ENCODE results near the gene FBF1.
"Not testable (repeated sequence)": the region's sequence is repeated elsewhere in the genome, so short reads cannot be mapped to it uniquely, and the experiment has no call there.

The FBF1 gene, protein sequence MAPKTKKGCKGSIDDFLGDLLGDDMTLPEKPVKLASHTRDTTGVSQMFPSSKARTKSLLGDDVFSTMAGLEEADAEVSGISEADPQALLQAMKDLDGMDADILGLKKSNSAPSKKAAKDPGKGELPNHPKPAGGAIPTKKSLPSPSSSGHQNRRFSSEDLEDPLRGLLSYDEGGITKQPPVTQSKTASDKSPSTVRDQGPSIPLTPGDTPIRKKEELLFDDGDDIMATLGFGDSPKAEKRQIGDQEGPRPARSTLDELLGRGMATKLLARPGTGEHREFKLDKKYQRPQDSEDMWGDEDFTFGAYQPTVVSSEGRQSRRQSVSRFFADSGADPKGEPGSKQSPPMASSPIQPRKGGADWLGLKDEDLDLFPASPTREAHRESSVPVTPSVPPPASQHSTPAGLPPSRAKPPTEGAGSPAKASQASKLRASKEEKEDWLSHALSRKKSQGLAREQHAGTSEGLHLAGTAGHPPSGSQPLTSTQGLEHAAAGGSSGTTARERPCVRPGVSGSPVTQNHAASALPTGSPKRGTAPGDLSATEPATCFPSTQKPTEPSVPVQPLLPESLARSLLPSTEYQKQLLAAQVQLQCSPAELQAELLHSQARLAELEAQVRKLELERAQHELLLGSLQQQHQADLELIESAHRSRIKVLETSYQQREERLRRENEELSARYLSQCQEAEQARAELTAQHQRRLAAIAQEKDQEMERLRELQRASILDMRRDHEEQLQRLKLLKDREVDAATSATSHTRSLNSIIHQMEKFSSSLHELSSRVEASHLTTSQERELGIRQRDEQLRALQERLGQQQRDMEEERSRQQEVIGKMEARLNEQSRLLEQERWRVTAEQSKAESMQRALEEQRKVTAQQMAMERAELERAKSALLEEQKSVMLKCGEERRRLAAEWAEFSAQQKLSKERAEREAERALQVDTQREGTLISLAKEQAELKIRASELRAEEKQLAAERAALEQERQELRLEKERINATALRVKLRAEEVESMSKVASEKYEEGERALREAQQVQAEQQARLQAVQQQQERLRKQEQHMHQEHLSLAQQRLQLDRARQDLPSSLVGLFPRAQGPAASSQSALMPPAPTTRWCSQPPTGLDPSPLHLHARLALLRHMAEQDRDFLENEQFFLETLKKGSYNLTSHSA

DNA sequence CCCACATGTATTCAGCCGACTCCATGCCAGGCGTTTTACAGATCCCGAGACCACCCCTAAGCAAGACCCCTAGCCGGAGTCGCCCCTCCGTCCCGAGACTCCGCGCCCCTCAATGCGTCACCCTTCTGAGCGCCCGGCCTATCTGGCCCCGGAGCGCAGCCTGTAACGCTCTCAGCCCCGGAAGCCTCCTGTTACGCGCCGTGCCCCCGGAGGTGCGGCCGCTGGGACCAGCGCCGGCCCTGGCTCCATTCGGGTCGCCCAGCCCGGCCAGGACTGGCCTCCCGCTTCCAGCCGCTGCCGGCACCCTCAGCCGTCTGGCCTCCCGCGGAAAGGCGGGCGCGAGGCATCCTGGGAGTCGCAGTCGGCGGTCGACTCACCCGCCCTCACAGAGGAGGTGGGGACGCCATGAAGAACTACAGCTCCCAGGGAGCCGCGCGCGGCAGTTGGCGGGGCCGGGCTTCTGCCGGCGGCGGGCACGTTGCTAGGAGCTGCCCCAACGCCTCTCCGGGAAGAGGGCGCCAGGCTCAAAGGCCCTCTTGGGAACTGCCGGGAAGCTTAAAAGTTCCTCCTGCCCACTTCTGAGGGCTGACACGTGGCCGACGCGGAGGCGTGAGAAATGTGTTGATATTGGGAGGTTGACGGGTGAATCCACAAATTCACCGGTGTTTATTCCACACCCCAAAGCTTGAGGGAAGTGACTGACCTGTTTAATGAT is at the start of gene FBF1:
Gene FBF1 (minus strand): TSS at position 316 of the 715 bp plus-strand sequence. CDS start 2,893 bp downstream, outside the sequence.
- DNase-seq (ENCODE audit: low spot score) = peak; percentile 86

DNA sequence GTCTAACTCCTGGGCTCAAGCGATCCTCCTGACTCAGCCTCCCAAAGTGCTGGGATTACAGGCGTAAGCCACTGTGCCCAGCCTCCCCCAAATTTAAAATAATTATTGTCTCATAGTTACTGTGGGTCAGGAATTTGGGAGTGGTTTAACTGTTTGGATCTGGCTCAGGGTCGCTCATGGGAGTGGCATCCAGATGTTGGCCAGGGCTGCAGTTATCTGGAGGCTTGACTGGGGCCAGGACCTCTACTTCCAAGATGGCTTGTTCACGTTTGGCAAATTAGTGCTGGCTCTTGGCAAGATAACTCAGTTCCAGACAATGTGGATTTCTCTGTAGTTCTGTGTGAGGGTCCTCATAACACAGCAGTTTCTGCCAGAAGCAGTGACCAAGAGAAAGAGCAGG is 46.2 kb upstream of the FBF1 start:
- DNase-seq (ENCODE audit: low spot score) = no peak

DNA sequence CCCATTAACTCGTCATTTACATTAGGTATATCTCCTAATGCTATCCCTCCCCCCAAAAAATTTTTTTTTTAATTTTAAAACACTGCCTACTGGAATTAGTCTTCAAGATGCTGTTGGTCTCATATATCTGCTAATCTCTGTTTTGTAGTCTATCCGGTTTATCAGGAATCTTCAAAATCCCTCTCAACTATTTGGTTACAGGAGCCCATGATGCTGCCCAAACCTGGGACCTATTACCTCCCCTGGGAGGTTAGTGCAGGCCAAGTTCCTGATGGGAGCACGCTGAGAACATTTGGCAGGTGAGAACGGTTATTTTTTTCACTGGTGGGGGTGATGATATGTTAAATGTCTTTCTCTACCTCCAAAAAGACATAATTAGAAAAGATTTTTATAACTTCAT is 45.1 kb upstream of the FBF1 start:
- DNase-seq (ENCODE audit: low spot score) = no peak

DNA sequence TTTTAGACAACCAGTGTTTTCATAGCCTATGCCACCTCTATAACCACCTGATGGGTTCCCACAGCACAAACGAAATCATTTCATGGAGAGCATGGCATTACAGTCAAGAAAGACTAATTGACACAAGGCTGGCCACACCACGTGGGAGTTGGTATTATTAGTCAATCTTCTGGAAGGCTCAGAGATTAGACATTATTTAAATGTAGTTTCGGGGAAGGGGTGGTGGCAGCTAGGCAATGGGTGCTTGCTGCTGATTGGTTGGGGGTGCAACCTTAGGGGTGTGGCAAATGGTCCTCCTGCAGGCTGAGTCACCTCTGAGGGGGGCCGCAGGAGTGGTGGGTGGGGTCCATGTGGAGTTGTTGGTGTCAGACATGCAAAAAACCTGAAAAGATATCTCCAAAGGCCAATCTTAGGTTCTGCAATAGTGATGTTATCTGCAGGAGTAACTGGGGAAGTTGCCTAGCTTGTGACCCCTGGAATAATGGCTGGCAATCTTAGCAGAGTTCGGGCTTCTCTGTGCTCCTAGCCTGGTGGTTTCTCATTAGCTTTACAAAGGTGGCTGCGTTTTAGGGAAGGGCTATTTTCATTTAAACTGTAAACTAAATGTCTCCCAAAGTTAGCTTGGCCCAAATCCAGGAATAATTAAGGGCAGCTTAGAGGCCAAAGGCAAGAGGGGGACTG is 42.8 kb upstream of the FBF1 start:
- DNase-seq (ENCODE audit: low spot score) = no peak

DNA sequence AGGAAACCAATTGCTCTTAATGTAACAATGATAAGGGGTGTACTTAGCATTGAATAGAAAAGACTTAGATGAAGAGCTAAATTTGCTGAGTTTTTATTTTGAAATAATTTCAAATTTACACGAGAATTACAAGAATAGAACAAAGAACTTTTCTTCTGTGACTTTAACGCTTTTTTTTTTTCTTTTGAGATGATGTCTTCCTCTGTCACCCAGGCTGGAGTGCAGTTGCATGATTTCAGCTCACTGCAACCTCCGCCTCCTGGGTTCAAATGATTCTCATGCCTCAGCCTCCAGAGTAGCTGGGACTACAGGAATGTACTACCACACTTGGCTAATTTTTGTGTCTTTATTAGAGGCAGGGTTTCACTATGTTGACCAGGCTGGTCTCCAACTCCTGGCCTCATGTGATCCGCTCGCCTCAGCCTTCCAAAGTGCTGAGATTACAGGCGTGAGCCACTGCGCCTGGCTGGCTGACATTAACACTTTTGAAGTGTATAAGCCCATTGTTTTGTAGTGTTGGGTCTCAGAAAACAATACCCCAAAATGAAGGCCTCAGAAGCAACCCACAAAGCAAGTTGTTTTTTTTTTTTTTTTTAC is 40.3 kb upstream of the FBF1 start:
- DNase-seq (ENCODE audit: low spot score) = no peak

DNA sequence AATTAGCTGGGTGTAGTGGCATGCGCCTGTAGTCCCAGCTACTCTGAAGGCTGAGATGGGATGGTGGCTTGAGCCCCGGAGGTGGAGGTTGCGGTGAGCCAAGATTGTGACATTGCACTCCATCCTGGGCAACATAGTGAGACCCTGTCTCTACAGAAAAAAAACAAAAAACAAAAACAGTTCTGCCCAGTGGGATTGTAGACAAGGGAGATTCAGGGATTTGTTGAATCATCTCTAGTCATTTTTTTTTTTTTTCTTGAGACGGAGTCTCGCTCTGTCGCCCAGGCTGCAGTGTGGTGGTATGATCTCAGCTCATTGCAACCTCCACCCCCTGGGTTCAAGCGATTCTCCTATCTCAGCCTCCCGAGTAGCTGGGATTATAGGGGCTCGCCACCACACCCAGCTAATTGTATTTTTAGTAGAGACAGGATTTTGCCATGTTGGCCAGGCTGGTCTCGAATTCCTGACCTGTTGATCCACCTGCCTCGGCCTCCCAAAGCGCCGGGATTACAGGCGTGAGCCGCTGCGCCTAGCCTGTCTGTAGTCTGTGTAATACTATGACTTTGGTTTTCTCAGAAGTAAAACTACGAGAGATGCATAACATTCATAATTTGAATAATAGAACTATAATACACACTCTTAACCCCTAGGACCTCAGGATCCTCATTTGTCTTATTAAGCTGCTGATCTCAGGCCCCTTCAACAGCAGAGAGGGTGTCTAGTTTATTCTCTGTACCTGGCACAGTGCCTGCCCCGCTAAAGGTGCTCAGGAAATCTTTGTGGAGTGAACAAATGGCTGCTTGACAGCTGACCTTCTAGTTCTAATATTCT is 39.6 kb upstream of the FBF1 start:
- no peak for DNase-seq (ENCODE audit: low spot score)

DNA sequence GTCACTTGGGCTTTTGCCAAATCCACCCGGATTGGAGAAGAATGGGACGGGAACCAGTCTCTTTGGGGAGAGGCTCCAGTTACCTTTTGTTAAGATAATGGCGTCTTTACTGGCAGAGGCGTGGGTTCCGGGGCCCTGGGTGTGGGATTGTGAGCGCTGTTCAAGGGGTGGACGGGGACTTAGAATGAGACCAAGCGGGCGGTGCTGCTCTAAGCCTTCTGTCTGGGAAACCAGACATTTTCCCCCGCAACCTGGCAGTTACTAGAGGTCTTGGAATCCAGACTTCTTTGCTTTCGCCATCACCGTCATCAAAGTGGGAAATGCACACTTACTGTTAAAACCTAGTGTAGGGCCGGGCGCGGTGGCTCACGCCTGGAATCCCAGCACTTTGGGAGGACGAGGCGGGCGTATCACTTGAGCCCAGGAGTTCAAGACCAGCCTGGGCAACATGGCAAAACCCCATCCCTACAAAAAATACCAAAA is 38.9 kb upstream of the FBF1 start:
- no peak for DNase-seq (ENCODE audit: low spot score)

DNA sequence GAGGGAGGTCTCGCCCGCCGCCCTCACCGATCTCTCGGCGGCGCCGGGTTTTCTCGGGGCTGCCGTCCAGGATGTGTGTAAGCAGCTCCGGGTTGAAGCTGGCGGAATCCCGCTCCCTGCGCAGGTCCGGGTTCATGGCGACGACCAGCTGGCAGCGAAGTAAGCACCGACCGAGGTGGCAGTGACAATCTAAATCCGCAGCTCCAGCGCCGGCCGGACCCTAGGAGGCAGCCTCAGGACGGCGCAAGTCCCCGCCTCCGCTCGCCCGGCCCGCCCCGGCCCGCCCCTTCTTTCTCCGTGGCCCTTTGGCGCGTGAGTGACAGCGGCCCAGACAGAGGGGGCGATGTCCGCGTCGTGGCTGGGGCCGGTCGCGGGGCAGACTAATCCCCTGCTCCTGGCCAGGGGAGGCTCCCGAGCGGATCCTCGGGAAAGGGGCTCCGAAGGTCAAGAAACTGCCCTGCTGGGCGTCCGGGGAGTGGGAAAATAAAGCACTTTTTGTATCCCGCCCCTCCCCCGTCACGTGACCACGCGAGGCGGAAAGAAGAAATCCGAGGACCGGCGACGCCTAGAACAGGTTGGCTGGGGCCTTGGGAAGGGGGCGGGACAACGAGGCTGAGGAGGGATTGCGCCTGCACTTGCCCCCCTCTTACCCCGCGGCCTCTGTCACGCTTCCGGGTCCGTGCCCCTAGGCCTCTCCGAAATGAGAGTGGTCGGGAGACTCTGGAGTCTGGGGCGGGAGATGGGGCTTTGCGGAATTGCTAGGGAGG is 38.3 kb upstream of the FBF1 start, which contains the start of the genes ACOX1 and TEN1:
Gene ACOX1 (minus strand): TSS at position 229 of the 767 bp plus-strand sequence. CDS start 93 bp downstream, at position 136.
Gene TEN1 (plus strand): TSS at position 303 of the 767 bp plus-strand sequence. CDS start 6,953 bp downstream, outside the sequence.
- peak; percentile 95 for DNase-seq (ENCODE audit: low spot score)

DNA sequence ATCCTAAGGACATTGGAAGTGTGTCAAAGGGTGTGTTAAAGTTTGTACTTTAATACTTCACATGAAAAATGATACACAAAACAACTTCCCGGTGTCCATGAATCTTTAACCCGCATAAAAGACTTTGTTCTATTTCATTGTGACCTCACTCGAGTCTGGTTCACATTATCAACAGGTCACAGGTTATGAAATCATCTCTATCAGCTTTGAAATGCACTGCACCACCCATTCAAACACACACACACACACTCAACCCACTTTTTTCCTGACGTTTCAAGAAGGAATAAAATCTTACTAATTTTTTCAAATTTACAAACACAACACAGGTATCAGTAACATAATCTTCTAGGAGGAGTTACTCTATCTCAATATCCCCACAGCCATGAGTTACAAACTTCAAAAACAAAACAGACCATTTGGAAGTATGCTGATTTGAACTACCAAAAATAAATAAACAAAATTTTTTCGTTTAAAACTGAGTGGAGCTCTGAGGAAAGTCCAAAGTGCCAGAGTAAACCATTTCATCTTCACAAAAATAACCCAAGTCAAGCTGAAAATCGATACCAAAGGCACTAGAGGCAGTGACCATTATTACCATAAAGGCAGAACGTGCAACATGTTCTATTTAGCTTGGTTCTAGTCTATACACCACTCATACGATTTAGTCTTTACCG is 35.5 kb upstream of the FBF1 start:
- DNase-seq (ENCODE audit: low spot score) = no peak

DNA sequence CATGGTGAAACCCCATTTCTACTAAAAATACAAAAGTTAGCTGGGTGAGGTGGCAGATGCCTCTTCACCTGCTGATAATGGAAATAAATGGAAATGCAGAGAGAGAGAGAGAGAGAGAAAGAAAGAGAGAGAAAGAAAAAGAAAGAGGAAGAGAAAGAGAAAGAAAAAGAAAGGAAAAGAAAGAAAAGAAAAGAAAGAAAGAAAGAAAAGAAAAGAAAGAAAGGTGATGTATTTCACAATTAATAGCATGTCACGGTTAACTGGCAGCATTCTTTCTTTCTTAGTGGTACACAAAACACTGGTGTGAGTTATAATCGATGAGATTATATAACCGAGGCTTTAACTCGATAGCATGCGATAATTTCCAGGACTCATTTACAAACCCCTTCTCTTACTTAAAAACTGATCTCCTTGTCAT is 34.9 kb upstream of the FBF1 start:
- DNase-seq (ENCODE audit: low spot score) = no peak

DNA sequence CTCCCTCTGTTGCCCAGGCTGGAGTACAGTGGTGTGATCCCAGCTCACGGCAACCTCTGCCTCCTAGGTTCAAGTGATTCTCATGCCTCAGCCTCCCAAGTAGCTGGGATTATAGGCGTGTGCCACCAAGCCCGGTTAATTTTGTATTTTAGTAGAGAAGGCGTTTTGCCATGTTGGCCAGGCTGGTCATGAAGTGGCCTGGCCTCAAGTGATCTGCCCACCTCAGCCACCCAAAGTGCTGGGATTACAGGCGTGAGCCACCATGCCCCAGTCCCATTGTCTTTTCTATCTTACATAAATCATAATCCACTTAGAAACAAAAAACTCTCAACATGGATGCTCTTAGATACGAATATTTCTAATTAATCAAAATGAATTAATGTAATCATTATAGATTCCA is 34.3 kb upstream of the FBF1 start:
- not testable (repeated sequence) for DNase-seq (ENCODE audit: low spot score)

DNA sequence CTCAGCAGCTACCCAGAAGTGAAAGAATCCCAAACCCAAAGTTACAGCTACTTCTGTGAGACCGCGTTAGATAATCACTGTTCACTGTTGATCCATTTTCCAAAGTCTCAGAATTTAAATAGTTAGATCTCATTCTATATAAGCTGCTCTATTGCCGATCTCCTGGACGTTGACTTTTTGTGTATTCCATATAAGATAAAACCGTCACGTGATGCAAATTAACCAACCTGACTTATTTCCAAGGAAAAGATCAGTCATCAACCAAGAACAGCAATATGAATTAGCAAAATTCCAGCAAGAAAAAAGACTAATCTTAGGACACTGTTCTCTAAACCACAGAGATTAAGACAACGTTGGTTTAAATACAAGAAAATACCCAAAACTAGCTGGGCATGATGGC is 29.8 kb upstream of the FBF1 start:
- no peak for DNase-seq (ENCODE audit: low spot score)

DNA sequence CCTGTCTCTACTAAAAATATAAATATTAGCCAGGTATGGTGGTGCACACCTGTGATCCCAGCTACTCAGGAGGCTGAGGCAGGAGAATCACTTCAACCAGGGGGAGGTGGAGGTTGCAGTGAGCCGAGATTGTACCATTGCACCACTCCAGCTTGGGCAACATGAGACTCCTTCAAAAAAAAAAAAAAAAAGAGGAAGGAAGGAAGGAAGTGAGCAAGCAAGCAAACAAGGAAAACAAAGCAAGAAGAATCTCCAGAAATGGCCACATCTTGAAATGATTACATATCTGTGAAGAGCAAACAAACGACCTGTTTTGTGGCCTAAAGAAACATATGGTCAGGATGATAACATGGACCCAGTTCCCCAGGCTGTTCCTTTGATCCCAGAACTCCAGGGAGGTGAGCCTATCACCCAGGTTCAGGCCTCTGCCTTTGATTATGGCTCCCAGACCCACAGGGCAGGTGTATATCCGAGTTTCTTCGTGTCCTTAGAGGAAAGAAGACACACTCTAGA is 29.2 kb upstream of the FBF1 start:
- DNase-seq (ENCODE audit: low spot score) = no peak

DNA sequence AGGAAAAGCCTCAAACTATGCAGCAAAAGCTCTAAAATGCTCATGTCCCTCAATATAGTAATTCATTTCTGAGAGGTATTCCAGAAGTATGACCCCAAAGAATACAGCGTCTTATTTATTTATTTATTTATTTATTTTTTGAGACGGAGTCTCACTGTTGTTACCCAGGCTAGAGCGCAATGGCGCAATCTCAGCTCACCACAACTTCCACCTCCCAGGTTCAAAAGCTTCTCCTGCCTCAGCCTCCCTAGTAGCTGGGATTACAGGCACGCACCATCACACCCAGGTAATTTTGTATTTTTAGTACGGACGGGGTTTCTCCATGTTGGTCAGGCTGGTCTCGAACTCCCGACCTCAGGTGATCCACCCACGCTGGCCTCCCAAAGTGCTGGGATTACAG is 28.2 kb upstream of the FBF1 start:
- DNase-seq (ENCODE audit: low spot score) = not testable (repeated sequence)

DNA sequence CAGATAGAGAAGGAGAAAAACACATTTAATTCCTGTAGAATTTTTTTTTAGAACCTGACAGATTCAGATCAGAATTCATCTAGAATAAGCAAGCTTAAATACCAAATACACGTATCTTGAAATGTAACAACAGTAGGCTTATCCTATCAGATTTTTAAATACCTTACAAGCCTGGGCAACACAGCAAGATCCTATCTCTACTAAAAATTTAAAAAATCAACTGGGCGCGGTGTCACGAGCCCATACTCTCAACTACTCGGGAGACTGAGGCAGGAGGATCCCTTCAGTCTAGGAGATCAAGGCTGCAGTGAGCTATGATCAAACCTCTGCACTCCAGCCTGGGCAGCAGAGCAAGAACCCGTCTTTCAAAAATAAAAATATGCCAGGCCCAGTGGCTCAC is 24.6 kb upstream of the FBF1 start:
- no peak for DNase-seq (ENCODE audit: low spot score)

DNA sequence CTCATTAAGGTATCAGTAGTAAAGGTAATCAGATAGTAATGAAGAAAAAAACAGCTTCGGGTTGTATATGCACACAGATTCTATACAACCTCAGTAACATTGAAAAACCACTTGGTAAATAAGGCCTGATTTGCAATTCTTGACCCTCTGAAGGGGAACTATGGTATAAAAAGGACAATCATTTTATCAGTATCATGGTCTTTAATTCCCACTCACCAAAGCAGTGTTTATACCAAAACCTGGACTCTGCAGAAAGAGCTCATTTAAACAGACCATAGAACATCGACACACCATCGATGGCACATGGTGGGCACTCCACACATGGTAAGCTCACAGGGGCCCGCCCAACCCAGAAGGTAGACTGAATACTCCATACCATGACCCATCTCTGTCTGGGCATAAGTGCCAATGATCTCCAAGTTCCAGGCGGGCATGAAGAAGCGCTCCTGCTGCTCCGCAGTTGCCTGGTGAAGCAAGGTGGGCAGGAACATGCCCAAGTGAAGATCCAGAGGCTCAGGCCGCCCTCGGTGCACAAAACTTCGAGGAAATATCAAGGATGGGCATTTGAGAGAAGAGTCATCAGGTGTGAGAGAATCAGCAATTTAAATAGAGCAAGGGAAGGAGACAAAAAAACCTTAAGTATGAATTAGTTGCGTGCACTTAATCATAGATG is 19.1 kb upstream of the FBF1 start:
- no peak for DNase-seq (ENCODE audit: low spot score)
